Measurements from ENCODE around the gene CRYGD. TPM values are rescaled to one million over a fixed set of nuclear protein-coding genes. Genes with fewer than 3 reads are reported as not detected.

CRYGD gene
- total RNA-seq, 1 donor from 2014 or later = not detected

GRCh38 chr2:208128136-208128535, 3.8 kb upstream of the CRYGD start:
- DNase-seq (ENCODE audit: low read depth) (no peak), FAIRE-seq (no peak)
- TF ChIP-seq CTCF (IDR thresholded peaks at IDR 0.05; ENCODE audit: insufficient read depth, low read depth, low read length) (no peak), EZH2 (IDR thresholded peaks at IDR 0.05; ENCODE audit: insufficient read depth, low read length) (no peak)
- H3K4me1 Mint-ChIP-seq (ENCODE audit: low read depth, unreplicated experiment) = peaks cover 14% of the 10 kb centered on the region
- Histone ChIP-seq H3K27ac (ENCODE audit: low read depth, low read length) (no peak overlapping the region), H4K20me1 (ENCODE audit: insufficient read depth, low read length) (no peaks in the 10 kb centered on the region), H3K4me2 (ENCODE audit: low read length) (no peak overlapping the region), H3K79me2 (ENCODE audit: insufficient read depth, low read length) (no peaks in the 10 kb centered on the region), H3K27me3 (ENCODE audit: insufficient read depth, low read length) (peaks cover 10% of the 10 kb centered on the region), H2AFZ (ENCODE audit: low read depth, low read length) (no peak overlapping the region), H3K4me3 (ENCODE audit: insufficient read depth, low read depth, low read length) (no peak overlapping the region), H3K9ac (ENCODE audit: low read length) (no peak overlapping the region), H3K36me3 (ENCODE audit: insufficient read depth, low read length) (no peaks in the 10 kb centered on the region), H3K4me1 (ENCODE audit: insufficient read depth, low read length) (peaks cover 7% of the 10 kb centered on the region), H3K9me3 (ENCODE audit: insufficient read depth, low read depth, low read length) (no peaks in the 10 kb centered on the region)
- H3K27me3 Mint-ChIP-seq (ENCODE audit: low read depth, unreplicated experiment) = peaks cover 12% of the 10 kb centered on the region
- no peak overlapping the region for H3K27ac Mint-ChIP-seq (ENCODE audit: unreplicated experiment)
- no peaks in the 10 kb centered on the region for H3K36me3 Mint-ChIP-seq (ENCODE audit: low read depth, unreplicated experiment)
- H3K4me3 Mint-ChIP-seq (ENCODE audit: unreplicated experiment) = no peak overlapping the region
- H3K9me3 Mint-ChIP-seq (ENCODE audit: unreplicated experiment) = no peaks in the 10 kb centered on the region

GRCh38 chr2:208127090-208127489, 2.8 kb upstream of the CRYGD start:
- FAIRE-seq (no peak), DNase-seq (ENCODE audit: low read depth) (no peak)
- Mint-ChIP-seq H3K4me1 (ENCODE audit: low read depth, unreplicated experiment) (peaks cover 14% of the 10 kb centered on the region), H3K4me3 (ENCODE audit: unreplicated experiment) (no peak overlapping the region), H3K9me3 (ENCODE audit: unreplicated experiment) (no peaks in the 10 kb centered on the region), H3K27ac (ENCODE audit: unreplicated experiment) (no peak overlapping the region), H3K27me3 (ENCODE audit: low read depth, unreplicated experiment) (peaks cover 12% of the 10 kb centered on the region), H3K36me3 (ENCODE audit: low read depth, unreplicated experiment) (no peaks in the 10 kb centered on the region)
- Histone ChIP-seq H3K4me2 (ENCODE audit: low read length) (no peak overlapping the region), H3K4me3 (ENCODE audit: insufficient read depth, low read depth, low read length) (no peak overlapping the region), H3K27me3 (ENCODE audit: insufficient read depth, low read length) (peaks cover 10% of the 10 kb centered on the region), H3K9me3 (ENCODE audit: insufficient read depth, low read depth, low read length) (no peaks in the 10 kb centered on the region), H2AFZ (ENCODE audit: low read depth, low read length) (no peak overlapping the region), H3K36me3 (ENCODE audit: insufficient read depth, low read length) (no peaks in the 10 kb centered on the region), H4K20me1 (ENCODE audit: insufficient read depth, low read length) (no peaks in the 10 kb centered on the region), H3K79me2 (ENCODE audit: insufficient read depth, low read length) (no peaks in the 10 kb centered on the region), H3K4me1 (ENCODE audit: insufficient read depth, low read length) (peaks cover 7% of the 10 kb centered on the region), H3K9ac (ENCODE audit: low read length) (no peak overlapping the region), H3K27ac (ENCODE audit: low read depth, low read length) (no peak overlapping the region)
- no peak for TF ChIP-seq EZH2 (IDR thresholded peaks at IDR 0.05; ENCODE audit: insufficient read depth, low read length)
- no peak for TF ChIP-seq CTCF (IDR thresholded peaks at IDR 0.05; ENCODE audit: insufficient read depth, low read depth, low read length)

- Histone ChIP-seq H4K20me1 (ENCODE audit: insufficient read depth, low read length) (no peaks in the 10 kb centered on the region), H2AFZ (ENCODE audit: low read depth, low read length) (no peak overlapping the region), H3K36me3 (ENCODE audit: insufficient read depth, low read length) (no peaks in the 10 kb centered on the region), H3K4me3 (ENCODE audit: insufficient read depth, low read depth, low read length) (no peak overlapping the region), H3K27ac (ENCODE audit: low read depth, low read length) (no peak overlapping the region), H3K79me2 (ENCODE audit: insufficient read depth, low read length) (no peaks in the 10 kb centered on the region), H3K9me3 (ENCODE audit: insufficient read depth, low read depth, low read length) (no peaks in the 10 kb centered on the region), H3K9ac (ENCODE audit: low read length) (no peak overlapping the region), H3K4me1 (ENCODE audit: insufficient read depth, low read length) (peaks cover 6% of the 10 kb centered on the region), H3K4me2 (ENCODE audit: low read length) (no peak overlapping the region), H3K27me3 (ENCODE audit: insufficient read depth, low read length) (peaks cover 10% of the 10 kb centered on the region)
- Mint-ChIP-seq H3K27me3 (ENCODE audit: low read depth, unreplicated experiment) (peaks cover 12% of the 10 kb centered on the region), H3K4me1 (ENCODE audit: low read depth, unreplicated experiment) (peaks cover 7% of the 10 kb centered on the region), H3K27ac (ENCODE audit: unreplicated experiment) (no peak overlapping the region), H3K9me3 (ENCODE audit: unreplicated experiment) (no peaks in the 10 kb centered on the region), H3K36me3 (ENCODE audit: low read depth, unreplicated experiment) (no peaks in the 10 kb centered on the region), H3K4me3 (ENCODE audit: unreplicated experiment) (no peak overlapping the region)
- TF ChIP-seq EZH2 (IDR thresholded peaks at IDR 0.05; ENCODE audit: insufficient read depth, low read length) (no peak), CTCF (IDR thresholded peaks at IDR 0.05; ENCODE audit: insufficient read depth, low read depth, low read length) (no peak)
- DNase-seq (ENCODE audit: low read depth) (no peak), FAIRE-seq (no peak)
Measured at GRCh38 chr2:208125251-208125650, 927 bp upstream of the CRYGD start.

Measured in astrocyte (in vitro differentiated cells and primary cell).